Mucosa of rectum (tissue), 2 donors: ENCODE measurements around the gene FADS6.

Experiments
- H3K27ac ChIP-seq, 2 donors: one replicate each; pipeline ENCODE4 v1.7.0; 2013; ENCODE audit warnings: inconsistent platforms in 2 of 2, low read depth in 2 of 2, low read length in 2 of 2
- H3K27me3 ChIP-seq, 2 donors: one replicate each; pipeline ENCODE4 v1.7.0; 2013; ENCODE audit warnings: low read length in 2 of 2; ENCODE audit not compliant: control insufficient read depth in 2 of 2, insufficient read depth in 2 of 2
- H3K36me3 ChIP-seq, 2 donors: one replicate each; pipeline ENCODE4 v1.7.0; 2013; ENCODE audit warnings: low read length in 2 of 2; ENCODE audit not compliant: control insufficient read depth in 2 of 2, insufficient read depth in 2 of 2
- H3K4me1 ChIP-seq, 2 donors: one replicate each; pipeline ENCODE4 v1.7.0; 2013; ENCODE audit warnings: low read length in 2 of 2, mild to moderate bottlenecking in 1 of 2; ENCODE audit not compliant: control insufficient read depth in 2 of 2, insufficient read depth in 2 of 2
- H3K4me3 ChIP-seq, 2 donors: one replicate each; pipeline ENCODE4 v1.7.0; 2013; ENCODE audit warnings: low read length in 2 of 2
- H3K9ac ChIP-seq, 2 donors: one replicate each; pipeline ENCODE4 v1.7.0; 2013; ENCODE audit warnings: low read length in 2 of 2, low read depth in 1 of 2, mild to moderate bottlenecking in 1 of 2
- H3K9me3 ChIP-seq, 2 donors: one replicate each; pipeline ENCODE4 v1.7.0; 2013; ENCODE audit warnings: low read length in 2 of 2; ENCODE audit not compliant: control insufficient read depth in 2 of 2
- donor health status: healthy.
- donor health status: Normal muscosa, but diverticular disease.

The FADS6 gene

GRCh38 chr17:74853048-74853397 lies 40.4 kb downstream of the FADS6 start:
- Histone ChIP-seq H3K4me3 (no peak overlapping the region), H3K4me1 (no peaks in the 10 kb centered on the region), H3K9me3 (no peaks in the 10 kb centered on the region), H3K36me3 (no peaks in the 10 kb centered on the region), H3K9ac (no peak overlapping the region), H3K27me3 (peaks cover 39 to 54% of the 10 kb centered on the region in 2 donors), H3K27ac (no peak overlapping the region)

GRCh38 chr17:74852237-74853047 lies 41.0 kb downstream of the FADS6 start:
- no peaks in the 10 kb centered on the region for H3K4me1 ChIP-seq
- peaks cover 38 to 52% of the 10 kb centered on the region in 2 donors for H3K27me3 ChIP-seq
- no peak overlapping the region for H3K9ac ChIP-seq
- no peaks in the 10 kb centered on the region for H3K9me3 ChIP-seq
- H3K4me3 ChIP-seq, result no peak overlapping the region
- H3K27ac ChIP-seq, result no peak overlapping the region
- H3K36me3 ChIP-seq, result no peaks in the 10 kb centered on the region

- H3K9me3 ChIP-seq, result no peaks in the 10 kb centered on the region
- H3K9ac ChIP-seq, result no peak overlapping the region
- H3K4me1 ChIP-seq, result no peaks in the 10 kb centered on the region
- H3K27me3 ChIP-seq, result peaks cover 33 to 44% of the 10 kb centered on the region in 2 donors
- H3K36me3 ChIP-seq, result no peaks in the 10 kb centered on the region
- H3K27ac ChIP-seq, result no peak overlapping the region
- no peak overlapping the region for H3K4me3 ChIP-seq
Observed at GRCh38 chr17:74851612-74852236, 41.7 kb downstream of the FADS6 start.

GRCh38 chr17:74850914-74851313 lies 42.5 kb downstream of the FADS6 start:
- Histone ChIP-seq H3K36me3 (no peaks in the 10 kb centered on the region), H3K4me1 (no peaks in the 10 kb centered on the region), H3K9me3 (no peaks in the 10 kb centered on the region), H3K9ac (no peak overlapping the region), H3K27me3 (peaks cover 33 to 44% of the 10 kb centered on the region in 2 donors), H3K4me3 (no peak overlapping the region), H3K27ac (no peak overlapping the region)

GRCh38 chr17:74850310-74850709 lies 43.1 kb downstream of the FADS6 start:
- no peak overlapping the region for H3K9ac ChIP-seq
- H3K4me1 ChIP-seq, result no peaks in the 10 kb centered on the region
- no peaks in the 10 kb centered on the region for H3K36me3 ChIP-seq
- H3K9me3 ChIP-seq, result no peaks in the 10 kb centered on the region
- H3K4me3 ChIP-seq, result no peak overlapping the region
- H3K27ac ChIP-seq, result no peak overlapping the region
- H3K27me3 ChIP-seq, result peaks cover 30 to 39% of the 10 kb centered on the region in 2 donors

- H3K9me3 ChIP-seq, result no peaks in the 10 kb centered on the region
- no peak overlapping the region for H3K9ac ChIP-seq
- no peak overlapping the region for H3K4me3 ChIP-seq
- no peaks in the 10 kb centered on the region for H3K36me3 ChIP-seq
- H3K27me3 ChIP-seq, result peaks cover 23 to 26% of the 10 kb centered on the region in 2 donors
- no peak overlapping the region for H3K27ac ChIP-seq
- H3K4me1 ChIP-seq, result no peaks in the 10 kb centered on the region
Observed at GRCh38 chr17:74848656-74849399, 44.6 kb downstream of the FADS6 start.

GRCh38 chr17:74846621-74847020 lies 46.8 kb downstream of the FADS6 start:
- Histone ChIP-seq H3K27ac (no peak overlapping the region), H3K9me3 (no peaks in the 10 kb centered on the region), H3K36me3 (no peaks in the 10 kb centered on the region), H3K4me3 (no peak overlapping the region), H3K9ac (no peak overlapping the region), H3K27me3 (peaks cover 11 to 15% of the 10 kb centered on the region in 2 donors), H3K4me1 (peaks cover 5 to 7% of the 10 kb centered on the region in 2 donors)

- Histone ChIP-seq H3K9ac (no peak overlapping the region), H3K9me3 (no peaks in the 10 kb centered on the region), H3K27ac (no peak overlapping the region), H3K36me3 (no peaks in the 10 kb centered on the region), H3K4me3 (no peak overlapping the region), H3K27me3 (peaks cover 0 to 3% of the 10 kb centered on the region in 2 donors), H3K4me1 (peaks cover 11 to 13% of the 10 kb centered on the region in 2 donors)
Observed at GRCh38 chr17:74843352-74843627, 50.1 kb downstream of the FADS6 start.

GRCh38 chr17:74842599-74843351 lies 50.7 kb downstream of the FADS6 start:
- Histone ChIP-seq H3K36me3 (no peaks in the 10 kb centered on the region), H3K4me1 (peaks cover 11 to 13% of the 10 kb centered on the region in 2 donors), H3K27ac (no peak overlapping the region), H3K27me3 (peaks cover 0 to 3% of the 10 kb centered on the region in 2 donors), H3K9me3 (no peaks in the 10 kb centered on the region), H3K4me3 (peak overlapping the region in 1 of 2 donors; percentile 56), H3K9ac (no peak overlapping the region)
